Hepatocyte (in vitro differentiated cells): Measurements from ENCODE around the gene CKS1B. TPM values are rescaled to one million over a fixed set of nuclear protein-coding genes. Genes with fewer than 3 reads are reported as not detected.
"Not testable (repeated sequence)": the region's sequence is repeated elsewhere in the genome, so short reads cannot be mapped to it uniquely, and the experiment has no call there.

Experiments
- DNase-seq: peaks from one replicate; pipeline ENCODE4 v3.0.0-alpha.2; 2016; ENCODE audit warnings: low spot score
- H2AFZ ChIP-seq: fragments of 200-600 bp; sonication (generic); 2 replicates; pipeline ENCODE4 v1.6.0; 2016; ENCODE audit warnings: antibody characterized with exemption, mild to moderate bottlenecking
- H3K27ac ChIP-seq: fragments of 200-600 bp; sonication (generic); 2 replicates; pipeline ENCODE4 v1.5.1; 2016; ENCODE audit warnings: mild to moderate bottlenecking
- H3K27me3 ChIP-seq: fragments of 200-600 bp; sonication (generic); 2 replicates; pipeline ENCODE4 v1.6.1; 2016
- H3K36me3 ChIP-seq: fragments of 200-600 bp; sonication (generic); replicated peaks from 2 replicates; pipeline ENCODE4 v1.5.1; 2016; ENCODE audit warnings: low read depth; ENCODE audit not compliant: insufficient read depth
- H3K4me1 ChIP-seq: fragments of 200-600 bp; sonication (generic); 2 replicates; pipeline ENCODE4 v1.5.1; 2016; ENCODE audit warnings: mild to moderate bottlenecking, moderate library complexity; ENCODE audit not compliant: insufficient read depth
- H3K4me2 ChIP-seq: fragments of 200-600 bp; sonication (generic); 2 replicates; pipeline ENCODE4 v1.6.0; 2016
- H3K4me3 ChIP-seq: fragments of 200-600 bp; sonication (generic); 2 replicates; pipeline ENCODE4 v1.5.1; 2016; ENCODE audit warnings: mild to moderate bottlenecking
- H3K79me2 ChIP-seq: fragments of 200-600 bp; sonication (generic); 2 replicates; pipeline ENCODE4 v1.6.0; 2017; ENCODE audit warnings: mild to moderate bottlenecking
- H3K9me2 ChIP-seq: fragments of 200-600 bp; sonication (generic); replicated peaks from 2 replicates; pipeline ENCODE4 v1.6.0; 2017; ENCODE audit warnings: mild to moderate bottlenecking; ENCODE audit not compliant: insufficient read depth
- H3K9me3 ChIP-seq: fragments of 200-600 bp; sonication (generic); 2 replicates; pipeline ENCODE4 v1.5.1; 2016; ENCODE audit warnings: low read depth, mild to moderate bottlenecking
- H4K20me1 ChIP-seq: fragments of 200-600 bp; sonication (generic); 2 replicates; pipeline ENCODE4 v1.6.0; 2016; ENCODE audit warnings: mild to moderate bottlenecking; ENCODE audit not compliant: insufficient read depth, poor library complexity, severe bottlenecking
- EZH2 ChIP-seq: fragments of 200-600 bp; sonication (generic); IDR thresholded peaks from 2 replicates; pipeline ENCODE4 v1.6.1; 2016; ENCODE audit warnings: antibody characterized with exemption, mild to moderate bottlenecking, borderline replicate concordance
- EZH2phosphoT487 ChIP-seq: fragments of 200-600 bp; sonication (generic); IDR thresholded peaks from one replicate; pipeline ENCODE4 v1.6.1; 2018; ENCODE audit warnings: antibody characterized with exemption, mild to moderate bottlenecking, low read depth, moderate library complexity; ENCODE audit not compliant: unreplicated experiment, severe bottlenecking
- WGBS: methylation state at CpG from one replicate; pipeline ENCODE4 v1.1.6; 2016; ENCODE audit warnings: low lambda C conversion rate; ENCODE audit errors: missing lambda C conversion rate; 5-methylcytosine and 5-hydroxymethylcytosine counted together
- polyA plus RNA-seq: library from polyadenylated mRNA; unstranded; fragments of >200 nt; fragmentation: Nextera tagmentation; extraction: Ambion mirVana; gene quantifications from 2 replicates; pipeline ENCODE4 v1.2.1, GENCODE V29; 2016
- total RNA-seq: library from RNA; depleted of rRNA; stranded (reverse); fragments of >200 nt; gene quantifications from 2 replicates; pipeline ENCODE4 v1.2.3, GENCODE V29; 2014
- TF ChIP-seq, protein P1 (sequence below): fragments of 200-600 bp; sonication (generic); IDR thresholded peaks from 2 replicates; pipeline ENCODE4 v1.5.1; 2016; ENCODE audit warnings: antibody characterized with exemption, mild to moderate bottlenecking; ENCODE audit not compliant: poor library complexity

Gene CKS1B
- total and polyA plus RNA-seq, 2 experiments from 2014 or later = 40.4 to 91.3 TPM

DNA sequence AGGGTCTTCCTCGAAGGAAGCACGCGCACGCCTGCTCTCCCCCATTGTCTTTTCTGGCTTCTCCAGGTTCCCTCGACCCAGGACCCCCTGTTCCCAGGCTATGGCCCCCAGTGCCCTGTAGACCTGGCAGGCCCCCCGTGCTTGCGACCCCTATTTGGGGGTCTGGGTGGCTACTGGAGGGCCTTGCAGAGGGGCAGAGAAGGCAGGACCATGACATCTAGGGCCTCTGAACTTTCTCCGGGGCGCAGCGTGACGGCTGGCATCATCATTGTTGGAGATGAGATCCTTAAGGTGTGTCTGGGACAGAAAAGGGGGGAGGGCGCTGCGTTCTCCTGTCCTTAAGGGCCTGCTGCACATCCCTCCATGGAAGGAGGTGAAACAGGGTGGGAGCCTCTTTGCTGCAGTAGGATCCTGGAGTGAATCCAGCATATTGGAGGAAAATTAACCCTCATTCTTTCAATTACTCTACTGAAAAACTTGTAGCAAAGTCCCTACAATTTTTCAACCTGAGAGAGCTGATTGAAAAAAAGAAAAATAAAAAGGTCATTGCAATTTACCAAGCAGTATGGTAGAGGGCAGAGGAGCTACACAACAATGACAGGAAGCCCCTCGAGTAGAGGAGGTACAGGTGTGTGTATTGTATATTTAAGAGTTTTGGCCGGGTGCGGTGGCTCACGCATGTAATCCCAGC is 9.4 kb downstream of the CKS1B start:
- Histone ChIP-seq H3K36me3 (no peaks in the 10 kb centered on the region), H3K27ac (peak overlapping the region; percentile 49), H2AFZ (no peak overlapping the region), H3K4me1 (peaks cover 11% of the 10 kb centered on the region), H3K9me3 (no peaks in the 10 kb centered on the region), H3K79me2 (peaks cover 48% of the 10 kb centered on the region), H3K27me3 (no peaks in the 10 kb centered on the region), H3K9me2 (no peaks in the 10 kb centered on the region), H4K20me1 (no peaks in the 10 kb centered on the region), H3K4me2 (peak overlapping the region; percentile 95), H3K4me3 (peak overlapping the region; percentile 46)
- TF ChIP-seq EZH2 (no peak), EZH2phosphoT487 (no peak)
- TF ChIP-seq, protein P1, sequence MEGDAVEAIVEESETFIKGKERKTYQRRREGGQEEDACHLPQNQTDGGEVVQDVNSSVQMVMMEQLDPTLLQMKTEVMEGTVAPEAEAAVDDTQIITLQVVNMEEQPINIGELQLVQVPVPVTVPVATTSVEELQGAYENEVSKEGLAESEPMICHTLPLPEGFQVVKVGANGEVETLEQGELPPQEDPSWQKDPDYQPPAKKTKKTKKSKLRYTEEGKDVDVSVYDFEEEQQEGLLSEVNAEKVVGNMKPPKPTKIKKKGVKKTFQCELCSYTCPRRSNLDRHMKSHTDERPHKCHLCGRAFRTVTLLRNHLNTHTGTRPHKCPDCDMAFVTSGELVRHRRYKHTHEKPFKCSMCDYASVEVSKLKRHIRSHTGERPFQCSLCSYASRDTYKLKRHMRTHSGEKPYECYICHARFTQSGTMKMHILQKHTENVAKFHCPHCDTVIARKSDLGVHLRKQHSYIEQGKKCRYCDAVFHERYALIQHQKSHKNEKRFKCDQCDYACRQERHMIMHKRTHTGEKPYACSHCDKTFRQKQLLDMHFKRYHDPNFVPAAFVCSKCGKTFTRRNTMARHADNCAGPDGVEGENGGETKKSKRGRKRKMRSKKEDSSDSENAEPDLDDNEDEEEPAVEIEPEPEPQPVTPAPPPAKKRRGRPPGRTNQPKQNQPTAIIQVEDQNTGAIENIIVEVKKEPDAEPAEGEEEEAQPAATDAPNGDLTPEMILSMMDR = no peak
- no peak for DNase-seq
- 17% methylated on average over 17 of the region's 17 CpGs for WGBS

DNA sequence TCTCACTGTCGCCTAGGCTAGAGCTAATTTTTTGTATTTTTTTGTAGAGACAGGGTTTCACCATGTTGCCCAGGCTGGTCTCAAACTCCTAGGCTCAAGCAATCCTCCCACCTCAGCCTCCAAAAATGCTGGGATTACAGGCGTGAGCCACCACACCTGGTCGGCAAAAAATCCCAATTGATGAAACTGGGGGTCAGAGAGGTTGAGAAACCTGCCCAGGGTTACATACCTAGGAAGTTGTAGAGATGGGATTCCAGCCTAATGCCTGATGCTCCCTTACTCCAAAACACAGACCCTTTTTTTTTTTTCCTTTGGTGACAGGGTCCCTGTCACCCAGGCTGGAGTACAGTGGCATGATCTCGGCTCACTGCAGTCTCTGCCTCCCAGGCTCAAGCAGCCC is 12.3 kb downstream of the CKS1B start:
- not testable (repeated sequence) for H3K4me3 ChIP-seq, H3K9me3 ChIP-seq, H3K36me3 ChIP-seq, H4K20me1 ChIP-seq, H3K4me2 ChIP-seq, H3K27ac ChIP-seq, H2AFZ ChIP-seq, H3K27me3 ChIP-seq, DNase-seq, H3K9me2 ChIP-seq
- peaks cover 41% of the 10 kb centered on the region for H3K79me2 ChIP-seq
- 98% methylated on average over 4 of the region's 4 CpGs for WGBS
- H3K4me1 ChIP-seq = peaks cover 11% of the 10 kb centered on the region

DNA sequence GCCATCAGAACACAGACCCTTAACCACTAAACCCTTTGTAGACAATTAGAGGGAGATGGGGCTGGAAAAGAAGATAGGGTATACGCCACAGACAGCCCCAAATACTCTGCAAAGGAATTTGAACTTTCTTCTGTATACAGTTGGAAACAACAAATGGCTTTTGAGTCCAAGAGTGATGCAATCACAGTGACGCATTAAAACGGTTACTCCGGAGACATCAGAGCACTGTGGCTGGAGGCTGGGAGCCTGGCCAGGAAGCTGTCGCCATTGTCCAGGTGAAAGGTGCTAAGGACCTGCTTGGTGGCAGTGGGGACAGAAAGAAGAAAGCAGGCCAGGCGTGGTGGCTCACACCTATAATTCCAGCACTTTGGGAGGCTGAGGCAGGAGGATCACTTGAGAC is 12.8 kb downstream of the CKS1B start:
- H3K36me3 ChIP-seq = no peaks in the 10 kb centered on the region
- H3K27me3 ChIP-seq = no peaks in the 10 kb centered on the region
- H3K9me3 ChIP-seq = no peaks in the 10 kb centered on the region
- peaks cover 40% of the 10 kb centered on the region for H3K79me2 ChIP-seq
- no peak overlapping the region for H3K4me3 ChIP-seq
- H3K4me2 ChIP-seq = no peak overlapping the region
- no peaks in the 10 kb centered on the region for H3K9me2 ChIP-seq
- 93% methylated on average over 6 of the region's 6 CpGs for WGBS
- DNase-seq = no peak
- no peak overlapping the region for H2AFZ ChIP-seq
- peaks cover 11% of the 10 kb centered on the region for H3K4me1 ChIP-seq
- H3K27ac ChIP-seq = no peak overlapping the region
- no peaks in the 10 kb centered on the region for H4K20me1 ChIP-seq
- TF ChIP-seq EZH2phosphoT487 (no peak), EZH2 (no peak)
- TF ChIP-seq, protein P1 = no peak

DNA sequence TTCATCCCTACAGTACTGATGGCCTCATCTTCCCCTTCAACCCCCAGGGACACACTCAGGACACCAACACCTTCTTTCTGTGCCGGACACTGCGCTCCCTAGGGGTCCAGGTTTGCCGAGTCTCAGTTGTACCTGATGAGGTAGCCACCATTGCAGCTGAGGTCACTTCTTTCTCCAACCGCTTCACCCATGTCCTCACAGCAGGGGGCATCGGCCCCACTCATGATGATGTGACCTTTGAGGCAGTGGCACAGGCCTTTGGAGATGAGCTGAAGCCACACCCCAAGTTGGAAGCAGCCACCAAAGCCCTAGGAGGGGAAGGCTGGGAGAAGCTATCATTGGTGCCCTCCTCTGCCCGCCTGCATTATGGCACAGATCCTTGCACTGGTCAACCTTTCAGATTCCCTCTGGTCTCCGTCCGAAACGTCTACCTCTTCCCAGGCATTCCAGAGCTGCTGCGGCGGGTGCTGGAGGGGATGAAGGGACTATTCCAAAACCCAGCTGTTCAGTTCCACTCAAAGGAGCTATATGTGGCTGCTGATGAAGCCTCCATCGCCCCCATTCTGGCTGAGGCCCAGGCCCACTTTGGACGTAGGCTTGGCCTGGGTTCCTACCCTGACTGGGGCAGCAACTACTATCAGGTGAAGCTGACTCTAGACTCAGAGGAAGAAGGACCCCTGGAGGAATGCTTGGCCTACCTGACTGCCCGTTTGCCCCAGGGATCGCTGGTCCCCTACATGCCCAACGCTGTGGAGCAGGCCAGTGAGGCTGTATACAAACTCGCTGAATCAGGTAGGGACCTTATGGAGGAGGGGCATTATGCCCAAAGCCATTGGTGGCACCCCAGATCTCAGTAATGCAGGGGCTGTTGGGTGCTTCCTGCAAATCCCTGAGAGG is 13.8 kb downstream of the CKS1B start:
- TF ChIP-seq, protein P1 = no peak
- TF ChIP-seq EZH2phosphoT487 (no peak), EZH2 (no peak)
- Histone ChIP-seq H3K9me2 (no peaks in the 10 kb centered on the region), H4K20me1 (no peaks in the 10 kb centered on the region), H3K4me1 (peaks cover 11% of the 10 kb centered on the region), H3K4me3 (no peak overlapping the region), H3K4me2 (no peak overlapping the region), H3K9me3 (no peaks in the 10 kb centered on the region), H3K36me3 (no peaks in the 10 kb centered on the region), H3K27ac (no peak overlapping the region), H2AFZ (no peak overlapping the region), H3K79me2 (peaks cover 38% of the 10 kb centered on the region), H3K27me3 (no peaks in the 10 kb centered on the region)
- 96% methylated on average over 17 of the region's 17 CpGs for WGBS
- DNase-seq = no peak
